HepG2 (cell line): ENCODE data around the gene CTSV. TPM values are rescaled to one million over a fixed set of nuclear protein-coding genes. Genes with fewer than 3 reads are reported as not detected.

Source experiments
- ATAC-seq: fragments of 200-7000 bp; cut with Tn5 transposase; 3 replicates; pipeline ENCODE4 v1.9.1; 2020; ENCODE audit warnings: mild to moderate bottlenecking, moderate library complexity
- BruUV-seq: library from RNA; stranded (reverse); fragments of 400-500 nt; replicated peaks from 2 replicates; lab custom pipeline; 2021; lab: Mats Ljungman, UMichigan
- CTCF ChIA-PET: fragments of 300-600 bp; formaldehyde crosslinking; extraction: SDS; loops from one replicate; lab custom pipeline; 2021; ENCODE audit warnings: low total read pairs, inconsistent platforms, low intra/inter-chr PET ratio; lab: Yijun Ruan, JAX
- POLR2A ChIA-PET: fragments of 350-600 bp; sonication (Branson Sonifier 250); formaldehyde crosslinking; loops from one replicate; lab custom pipeline; 2020; ENCODE audit warnings: antibody characterized with exemption, inconsistent platforms; lab: Yijun Ruan, JAX
- DNase-seq: peaks from one replicate; pipeline ENCODE4 v3.0.0-alpha.2; 2015; ENCODE audit warnings: low spot score
- FAIRE-seq: peaks from 3 replicates; lab custom pipeline; 2011; peaks lifted over from hg19 to GRCh38; lab: Jason Lieb, UNC
- H2AFZ ChIP-seq: one replicate; pipeline ENCODE4 v1.6.1; 2011; ENCODE audit warnings: low read length, inconsistent platforms
- H3K27ac ChIP-seq: fragments of 300-600 bp; 3 replicates; pipeline ENCODE4 v1.8.0; 2011; ENCODE audit warnings: mixed run types, mild to moderate bottlenecking, mixed read lengths, low read length, inconsistent platforms; ENCODE audit not compliant: insufficient read depth; ENCODE audit errors: extremely low read length
- H3K27me3 ChIP-seq, 2 experiments: fragments of 200-600 bp in 1 of 2; 2 replicates in 1 of 2; 3 replicates in 1 of 2; pipeline versions ENCODE4 v1.6.0 to v1.8.0; 2011; ENCODE audit warnings: low read length in 2 of 2, mild to moderate bottlenecking in 2 of 2, moderate library complexity in 2 of 2, inconsistent platforms in 1 of 2; ENCODE audit not compliant: insufficient read depth in 2 of 2, control insufficient read depth in 1 of 2
- H3K36me3 ChIP-seq, 2 experiments: fragments of 200-600 bp in 1 of 2; replicated peaks in 1 of 2; 2 replicates in 1 of 2; 3 replicates in 1 of 2; pipeline versions ENCODE4 v1.5.1 to v1.8.0; 2011; ENCODE audit warnings: low read length in 2 of 2, inconsistent platforms in 1 of 2; ENCODE audit not compliant: insufficient read depth in 2 of 2, control insufficient read depth in 1 of 2
- H3K4me1 ChIP-seq: 2 replicates; pipeline ENCODE4 v1.5.1; 2012; ENCODE audit warnings: low read length, inconsistent platforms; ENCODE audit not compliant: insufficient read depth
- H3K4me2 ChIP-seq: 2 replicates; pipeline ENCODE4 v1.6.0; 2011; ENCODE audit warnings: low read depth, low read length, inconsistent platforms
- H3K4me3 ChIP-seq, 3 experiments: fragments of 200-600 bp in 1 of 3; sonication (generic), shearing (Covaris generic) in 1 of 3; replicated peaks in 1 of 3; 2 replicates each; pipeline ENCODE4 v1.5.1; 2011 to 2016; ENCODE audit warnings: low read length in 3 of 3, inconsistent platforms in 2 of 3, low read depth in 2 of 3, mild to moderate bottlenecking in 2 of 3, control low read depth in 1 of 3, mixed read lengths in 1 of 3; ENCODE audit not compliant: insufficient read depth in 1 of 3
- H3K79me2 ChIP-seq: one replicate; pipeline ENCODE4 v1.6.1; 2011; ENCODE audit warnings: low read length, inconsistent platforms; ENCODE audit not compliant: insufficient read depth
- H3K9ac ChIP-seq: 2 replicates; pipeline ENCODE4 v1.6.0; 2011; ENCODE audit warnings: mild to moderate bottlenecking, low read depth, low read length, inconsistent platforms; ENCODE audit not compliant: insufficient read depth
- H3K9me3 ChIP-seq: 2 replicates; pipeline ENCODE4 v1.5.1; 2012; ENCODE audit warnings: mild to moderate bottlenecking, low read length
- H4K20me1 ChIP-seq: 2 replicates; pipeline ENCODE4 v1.6.0; 2011; ENCODE audit warnings: inconsistent platforms, mild to moderate bottlenecking, low read length, moderate library complexity; ENCODE audit not compliant: insufficient read depth
- AHR ChIP-seq: IDR thresholded peaks from 2 replicates; pipeline ENCODE4 v1.6.1; 2018; ENCODE audit warnings: missing genetic modification reagents, missing compliant biosample characterization
- DZIP1 ChIP-seq: sonication (generic); formaldehyde crosslinking; IDR thresholded peaks from 2 replicates; pipeline ENCODE4 v1.5.0; 2020; ENCODE audit warnings: mild to moderate bottlenecking, missing genetic modification reagents
- FOSL2 ChIP-seq: sonication (generic); formaldehyde crosslinking; IDR thresholded peaks from 2 replicates; pipeline ENCODE4 v1.4.0; 2020; ENCODE audit warnings: missing genetic modification reagents
- KAT2B ChIP-seq: fragments of 150-350 bp; IDR thresholded peaks from 2 replicates; pipeline ENCODE4 v1.6.1; 2014; ENCODE audit warnings: low read depth, low read length, borderline replicate concordance
- ZNF12 ChIP-seq: sonication (generic); formaldehyde crosslinking; IDR thresholded peaks from 2 replicates; pipeline ENCODE4 v1.5.0; 2020; ENCODE audit warnings: missing genetic modification reagents
- ZNF761 ChIP-seq: sonication (generic); formaldehyde crosslinking; conservative IDR thresholded peaks from 2 replicates; pipeline ENCODE4 v1.4.0; 2020; ENCODE audit warnings: mild to moderate bottlenecking, missing genetic modification reagents
- WGBS: methylation state at CpG from one replicate; pipeline ENCODE4 v1.1.6; 2017; ENCODE audit warnings: low lambda C conversion rate; 5-methylcytosine and 5-hydroxymethylcytosine counted together
- in situ Hi-C: cut with HindIII; loops from 2 replicates; pipeline ENCODE4 v1.10.0; 2017; ENCODE audit warnings: low pct_unique_long_range_greater_than_20kb; ENCODE audit not compliant: extremely low pct_ligation_motif_present
- intact Hi-C: fragments of 100-400 bp; cut with micrococcal nuclease; formaldehyde crosslinking; loops from one replicate; pipeline ENCODE4 v1.10.0; 2022; ENCODE audit not compliant: unreplicated experiment
- polyA plus RNA-seq, 8 experiments: library from polyadenylated mRNA; depleted of rRNA in 3 of 8; stranded (reverse) in 7 of 8; unstranded in 1 of 8; fragments of >200 nt; fragmentation: Illumina TruSeq in 4 of 8; extraction: Trizol in 4 of 8; gene quantifications; 2 replicates each; pipeline versions ENCODE4 v1.2.1 to v1.2.3, GENCODE V29; 2011 to 2016; ENCODE audit warnings: low read depth in 4 of 8, missing spikeins in 1 of 8, mixed read lengths in 1 of 8; ENCODE audit not compliant: insufficient read depth in 1 of 8
- total RNA-seq, 5 experiments: library from RNA; depleted of rRNA; stranded (reverse); fragments of >200 nt; fragmentation: Illumina TruSeq; extraction: Trizol; gene quantifications; 2 replicates each; pipeline ENCODE4 v1.2.3, GENCODE V29; 2016; ENCODE audit warnings: low read depth in 1 of 5
- TF ChIP-seq, protein P1 (sequence below): sonication (generic); formaldehyde crosslinking; IDR thresholded peaks from 2 replicates; pipeline ENCODE4 v1.8.0; 2022; ENCODE audit warnings: mild to moderate bottlenecking, missing genetic modification reagents; ENCODE audit not compliant: insufficient replicate concordance
- TF ChIP-seq, protein P2 (sequence below): IDR thresholded peaks from 2 replicates; pipeline ENCODE4 v1.6.1; 2016; ENCODE audit warnings: missing genetic modification reagents, missing compliant biosample characterization
- TF ChIP-seq, protein P3 (sequence below): IDR thresholded peaks from 2 replicates; pipeline ENCODE4 v1.6.1; 2016; ENCODE audit warnings: mild to moderate bottlenecking, missing biosample characterization, missing genetic modification reagents

Gene CTSV
- total and polyA plus RNA-seq, 2 of the 13 experiments (the other 11 are each of a cell fraction or from before 2014, with no cell fraction given): 10.6 to 12.6 TPM

DNA sequence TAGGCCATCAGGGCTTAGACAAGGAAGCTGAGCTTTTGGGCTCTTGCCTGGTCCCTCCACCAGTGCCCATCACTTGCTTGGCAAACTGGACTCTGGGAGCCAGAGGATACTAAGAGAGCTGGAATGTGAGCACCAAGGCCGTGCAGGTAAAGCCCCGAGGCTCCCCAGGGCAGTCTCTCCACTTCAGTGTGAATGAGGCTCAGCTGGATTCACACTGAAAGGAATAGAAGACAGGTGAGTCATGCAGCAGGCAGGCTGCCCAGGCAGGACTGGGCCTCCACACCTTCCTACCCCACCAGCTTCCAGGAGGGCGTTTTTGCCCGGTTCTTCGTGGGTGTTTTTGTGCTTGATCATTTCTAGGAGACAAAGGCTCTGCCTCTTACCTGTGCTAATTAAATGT, 7.3 kb upstream of the CTSV start:
- intact Hi-C loops: no loop called here
- H3K9ac ChIP-seq: no peak overlapping the region
- TF ChIP-seq, protein P1, sequence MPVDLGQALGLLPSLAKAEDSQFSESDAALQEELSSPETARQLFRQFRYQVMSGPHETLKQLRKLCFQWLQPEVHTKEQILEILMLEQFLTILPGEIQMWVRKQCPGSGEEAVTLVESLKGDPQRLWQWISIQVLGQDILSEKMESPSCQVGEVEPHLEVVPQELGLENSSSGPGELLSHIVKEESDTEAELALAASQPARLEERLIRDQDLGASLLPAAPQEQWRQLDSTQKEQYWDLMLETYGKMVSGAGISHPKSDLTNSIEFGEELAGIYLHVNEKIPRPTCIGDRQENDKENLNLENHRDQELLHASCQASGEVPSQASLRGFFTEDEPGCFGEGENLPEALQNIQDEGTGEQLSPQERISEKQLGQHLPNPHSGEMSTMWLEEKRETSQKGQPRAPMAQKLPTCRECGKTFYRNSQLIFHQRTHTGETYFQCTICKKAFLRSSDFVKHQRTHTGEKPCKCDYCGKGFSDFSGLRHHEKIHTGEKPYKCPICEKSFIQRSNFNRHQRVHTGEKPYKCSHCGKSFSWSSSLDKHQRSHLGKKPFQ: peak; percentile 52
- no peak for TF ChIP-seq AHR (CRISPR knock-in tag)
- peak; percentile 48; the same call in 1 of the 2 replicates for TF ChIP-seq ZNF12 (CRISPR knock-in tag)
- no peak for TF ChIP-seq KAT2B
- peak; percentile 77 for TF ChIP-seq FOSL2 (CRISPR knock-in tag)
- TF ChIP-seq DZIP1: no peak
- TF ChIP-seq ZNF761 (CRISPR knock-in tag): no peak
- TF ChIP-seq, protein P2, sequence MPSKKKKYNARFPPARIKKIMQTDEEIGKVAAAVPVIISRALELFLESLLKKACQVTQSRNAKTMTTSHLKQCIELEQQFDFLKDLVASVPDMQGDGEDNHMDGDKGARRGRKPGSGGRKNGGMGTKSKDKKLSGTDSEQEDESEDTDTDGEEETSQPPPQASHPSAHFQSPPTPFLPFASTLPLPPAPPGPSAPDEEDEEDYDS (CRISPR knock-in tag): no peak
- TF ChIP-seq, protein P3, sequence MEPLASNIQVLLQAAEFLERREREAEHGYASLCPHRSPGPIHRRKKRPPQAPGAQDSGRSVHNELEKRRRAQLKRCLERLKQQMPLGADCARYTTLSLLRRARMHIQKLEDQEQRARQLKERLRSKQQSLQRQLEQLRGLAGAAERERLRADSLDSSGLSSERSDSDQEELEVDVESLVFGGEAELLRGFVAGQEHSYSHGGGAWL: no peak
- TF ChIP-seq, all 625 proteins: peak for 3
- no peaks in the 10 kb centered on the region for H3K79me2 ChIP-seq
- no peak overlapping the region for H3K4me2 ChIP-seq
- FAIRE-seq (no peak), ATAC-seq (peak; percentile 87), DNase-seq (peak; percentile 36)
- CTCF ChIA-PET: no interaction called here
- H3K27ac ChIP-seq: no peak overlapping the region
- H3K9me3 ChIP-seq: no peaks in the 10 kb centered on the region
- BruUV-seq: no TSS peak
- no peaks in the 10 kb centered on the region for H3K36me3 ChIP-seq
- POLR2A ChIA-PET: no interaction called here
- 0% methylated on average over 3 of the region's 5 CpGs for whole genome bisulfite sequencing
- peaks cover 9% of the 10 kb centered on the region for H3K4me1 ChIP-seq
- H4K20me1 ChIP-seq: no peaks in the 10 kb centered on the region
- no peak overlapping the region for H2AFZ ChIP-seq
- H3K27me3 ChIP-seq: peaks cover 0 to 12% of the 10 kb centered on the region in 2 experiments; a peak in 3 of 5 replicates
- in situ Hi-C loops: no loop called here
- H3K4me3 ChIP-seq: no peak overlapping the region
